Smooth muscle cell (in vitro differentiated cells): ENCODE data around the gene TMEM151B. TPM values are rescaled to one million over a fixed set of nuclear protein-coding genes. Genes with fewer than 3 reads are reported as not detected.

Experiments
- DNase-seq: peaks from one replicate; lab custom pipeline; 2025; ENCODE audit not compliant: unreplicated experiment; lab: John Stamatoyannopoulos, UW
- H2AFZ ChIP-seq: fragments of 200-600 bp; sonication (generic); 2 replicates; pipeline ENCODE4 v1.6.0; 2016; ENCODE audit warnings: antibody characterized with exemption, low read depth, mild to moderate bottlenecking
- H3F3A ChIP-seq: fragments of 200-600 bp; sonication (generic); 2 replicates; pipeline ENCODE4 v1.6.0; 2017; ENCODE audit warnings: antibody characterized with exemption, low read depth
- H3K27ac ChIP-seq: fragments of 200-600 bp; sonication (generic); 2 replicates; pipeline ENCODE4 v1.5.1; 2016; ENCODE audit warnings: low read depth, mild to moderate bottlenecking
- H3K27me3 ChIP-seq: fragments of 200-600 bp; sonication (generic); 2 replicates; pipeline ENCODE4 v1.6.1; 2016; ENCODE audit warnings: low read depth, mild to moderate bottlenecking
- H3K36me3 ChIP-seq: fragments of 200-600 bp; sonication (generic); 2 replicates; pipeline ENCODE4 v1.5.1; 2016; ENCODE audit warnings: low read depth
- H3K4me1 ChIP-seq: fragments of 200-600 bp; sonication (generic); 2 replicates; pipeline ENCODE4 v1.5.1; 2016; ENCODE audit warnings: low read depth
- H3K4me2 ChIP-seq: fragments of 200-600 bp; sonication (generic); 2 replicates; pipeline ENCODE4 v1.6.0; 2016; ENCODE audit warnings: mild to moderate bottlenecking
- H3K4me3 ChIP-seq: fragments of 200-600 bp; sonication (generic); 2 replicates; pipeline ENCODE4 v1.5.1; 2016; ENCODE audit warnings: mild to moderate bottlenecking
- H3K79me2 ChIP-seq: fragments of 200-600 bp; sonication (generic); 2 replicates; pipeline ENCODE4 v1.6.0; 2016; ENCODE audit warnings: low read depth, mild to moderate bottlenecking
- H3K9ac ChIP-seq: fragments of 200-600 bp; sonication (generic); 2 replicates; pipeline ENCODE4 v1.6.0; 2016; ENCODE audit warnings: low read depth
- H3K9me3 ChIP-seq: fragments of 200-600 bp; sonication (generic); replicated peaks from 2 replicates; pipeline ENCODE4 v1.5.1; 2016; ENCODE audit warnings: low read depth
- H4K20me1 ChIP-seq: fragments of 200-600 bp; sonication (generic); 2 replicates; pipeline ENCODE4 v1.6.0; 2016; ENCODE audit warnings: low read depth
- WGBS: methylation state at CpG from one replicate; pipeline ENCODE4 v1.1.7; 2016; ENCODE audit warnings: low lambda C conversion rate; 5-methylcytosine and 5-hydroxymethylcytosine counted together
- polyA plus RNA-seq: library from polyadenylated mRNA; unstranded; fragments of >200 nt; fragmentation: Nextera tagmentation; extraction: Ambion mirVana; gene quantifications from 2 replicates; pipeline ENCODE4 v1.2.1, GENCODE V29; 2016
- total RNA-seq: library from RNA; depleted of rRNA; stranded (reverse); fragments of >200 nt; gene quantifications from 2 replicates; pipeline ENCODE4 v1.2.3, GENCODE V29; 2014
- TF ChIP-seq, protein P1 (sequence below): fragments of 200-600 bp; sonication (generic); IDR thresholded peaks from 2 replicates; pipeline ENCODE4 v1.5.1; 2017; ENCODE audit warnings: borderline replicate concordance, mild to moderate bottlenecking, antibody characterized with exemption; ENCODE audit not compliant: insufficient read depth, poor library complexity, severe bottlenecking

TMEM151B gene
- total and polyA plus RNA-seq, 2 experiments from 2014 or later = not detected

DNA sequence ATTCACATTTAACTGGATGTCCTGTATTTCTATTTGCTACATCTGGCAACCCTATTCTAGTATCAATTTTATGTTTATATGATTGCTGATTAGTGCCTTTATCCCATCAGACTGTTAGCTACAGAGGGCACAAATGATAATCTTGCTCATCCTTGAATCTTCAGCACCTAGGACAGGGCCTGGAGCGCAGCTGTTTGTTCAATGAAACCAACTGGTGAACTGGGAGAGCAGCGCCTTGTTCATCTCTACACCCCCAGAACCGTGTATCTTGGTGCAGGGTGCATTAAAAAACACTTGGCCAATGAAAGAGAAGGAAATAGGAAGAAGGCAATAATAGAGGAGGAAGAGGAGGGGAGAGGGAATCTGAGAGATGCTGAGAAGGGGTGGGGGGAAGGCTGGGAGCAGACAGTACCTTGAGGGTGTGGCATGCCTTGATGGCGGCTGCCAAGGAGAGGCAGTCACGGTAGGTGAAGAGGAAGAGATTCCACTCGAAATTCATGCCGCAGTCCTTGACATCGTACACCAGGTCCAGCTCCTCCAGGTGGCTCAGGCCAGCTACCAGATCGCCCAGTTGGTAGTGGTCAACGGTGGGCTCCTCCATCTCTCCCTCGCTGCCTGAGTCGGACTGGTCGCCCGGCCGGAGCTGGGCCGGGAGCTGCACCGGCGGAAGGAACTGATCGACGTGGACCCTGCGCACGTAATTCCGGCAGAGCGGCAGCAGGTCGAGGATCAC is 15.5 kb downstream of the TMEM151B start:
- Histone ChIP-seq H2AFZ (no peak overlapping the region), H3K4me3 (no peak overlapping the region), H4K20me1 (no peaks in the 10 kb centered on the region), H3K4me2 (no peak overlapping the region), H3F3A (no peaks in the 10 kb centered on the region), H3K79me2 (no peaks in the 10 kb centered on the region), H3K27me3 (peaks cover 70% of the 10 kb centered on the region), H3K4me1 (no peaks in the 10 kb centered on the region), H3K27ac (no peak overlapping the region), H3K36me3 (no peaks in the 10 kb centered on the region), H3K9me3 (no peaks in the 10 kb centered on the region), H3K9ac (no peak overlapping the region)
- no peak for DNase-seq
- TF ChIP-seq, protein P1, sequence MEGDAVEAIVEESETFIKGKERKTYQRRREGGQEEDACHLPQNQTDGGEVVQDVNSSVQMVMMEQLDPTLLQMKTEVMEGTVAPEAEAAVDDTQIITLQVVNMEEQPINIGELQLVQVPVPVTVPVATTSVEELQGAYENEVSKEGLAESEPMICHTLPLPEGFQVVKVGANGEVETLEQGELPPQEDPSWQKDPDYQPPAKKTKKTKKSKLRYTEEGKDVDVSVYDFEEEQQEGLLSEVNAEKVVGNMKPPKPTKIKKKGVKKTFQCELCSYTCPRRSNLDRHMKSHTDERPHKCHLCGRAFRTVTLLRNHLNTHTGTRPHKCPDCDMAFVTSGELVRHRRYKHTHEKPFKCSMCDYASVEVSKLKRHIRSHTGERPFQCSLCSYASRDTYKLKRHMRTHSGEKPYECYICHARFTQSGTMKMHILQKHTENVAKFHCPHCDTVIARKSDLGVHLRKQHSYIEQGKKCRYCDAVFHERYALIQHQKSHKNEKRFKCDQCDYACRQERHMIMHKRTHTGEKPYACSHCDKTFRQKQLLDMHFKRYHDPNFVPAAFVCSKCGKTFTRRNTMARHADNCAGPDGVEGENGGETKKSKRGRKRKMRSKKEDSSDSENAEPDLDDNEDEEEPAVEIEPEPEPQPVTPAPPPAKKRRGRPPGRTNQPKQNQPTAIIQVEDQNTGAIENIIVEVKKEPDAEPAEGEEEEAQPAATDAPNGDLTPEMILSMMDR = no peak
- 78% methylated on average over 25 of the region's 25 CpGs for WGBS

GRCh38 chr6:44286285-44286565 is 16.0 kb downstream of the TMEM151B start:
- Histone ChIP-seq H3K4me3 (no peak overlapping the region), H3K79me2 (no peaks in the 10 kb centered on the region), H3K9ac (no peak overlapping the region), H4K20me1 (no peaks in the 10 kb centered on the region), H3K27me3 (peaks cover 70% of the 10 kb centered on the region), H3K4me2 (no peak overlapping the region), H3K9me3 (no peaks in the 10 kb centered on the region), H3K36me3 (no peaks in the 10 kb centered on the region), H3K27ac (no peak overlapping the region), H2AFZ (no peak overlapping the region), H3F3A (no peaks in the 10 kb centered on the region), H3K4me1 (no peaks in the 10 kb centered on the region)
- 92% methylated on average over 12 of the region's 12 CpGs for WGBS
- DNase-seq = no peak
- TF ChIP-seq, protein P1 = no peak

DNA sequence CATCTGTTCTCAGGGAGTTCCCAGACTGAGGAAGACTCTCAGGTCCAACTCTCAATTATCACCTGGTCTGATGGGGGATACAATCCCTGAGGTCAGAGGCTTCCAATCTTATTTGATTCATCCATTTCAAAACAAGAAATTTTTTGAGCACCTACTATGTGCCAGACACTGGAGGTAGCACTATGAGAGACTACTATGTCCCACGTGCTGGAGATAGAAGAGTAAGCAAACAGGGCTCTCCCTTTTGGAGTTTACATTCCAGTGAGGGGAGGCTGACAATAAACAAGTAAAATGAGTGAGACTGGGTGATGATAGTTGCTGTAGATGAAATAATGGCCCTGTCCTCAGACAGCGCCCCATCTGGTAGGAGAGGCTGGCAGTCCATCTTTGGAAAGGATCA is 16.5 kb downstream of the TMEM151B start:
- H3F3A ChIP-seq = no peaks in the 10 kb centered on the region
- WGBS = 35% methylated on average over 2 of the region's 2 CpGs
- H2AFZ ChIP-seq = no peak overlapping the region
- no peak overlapping the region for H3K9ac ChIP-seq
- peaks cover 73% of the 10 kb centered on the region for H3K27me3 ChIP-seq
- H3K4me3 ChIP-seq = no peak overlapping the region
- no peak for DNase-seq
- no peaks in the 10 kb centered on the region for H3K36me3 ChIP-seq
- H3K27ac ChIP-seq = no peak overlapping the region
- no peaks in the 10 kb centered on the region for H3K9me3 ChIP-seq
- TF ChIP-seq, protein P1 = no peak
- H3K4me2 ChIP-seq = no peak overlapping the region
- no peaks in the 10 kb centered on the region for H3K79me2 ChIP-seq
- no peaks in the 10 kb centered on the region for H4K20me1 ChIP-seq
- no peaks in the 10 kb centered on the region for H3K4me1 ChIP-seq

- Histone ChIP-seq H3K4me2 (no peak overlapping the region), H3K9me3 (no peaks in the 10 kb centered on the region), H3K36me3 (no peaks in the 10 kb centered on the region), H3K27me3 (peaks cover 79% of the 10 kb centered on the region), H2AFZ (no peak overlapping the region), H3K27ac (no peak overlapping the region), H3F3A (no peaks in the 10 kb centered on the region), H3K4me3 (no peak overlapping the region), H3K79me2 (no peaks in the 10 kb centered on the region), H4K20me1 (no peaks in the 10 kb centered on the region), H3K9ac (no peak overlapping the region), H3K4me1 (no peaks in the 10 kb centered on the region)
- DNase-seq = no peak
- TF ChIP-seq, protein P1 = no peak
- WGBS = 75% methylated on average over 7 of the region's 7 CpGs
Observed at GRCh38 chr6:44289726-44290260, 19.5 kb downstream of the TMEM151B start.
